Stimulated activated CD4-positive, alpha-beta T cell treated with anti-CD3 and anti-CD28 coated beads, TNF-alpha, amount 100 ng/mL, for 24 hours (primary cell): ENCODE data around the gene RTCB.

Experiments
- DNase-seq, 3 experiments: peaks; one replicate each; pipeline ENCODE4 v3.0.0-alpha.2; 2020; ENCODE audit warnings: low read depth in 3 of 3

RTCB gene

DNA sequence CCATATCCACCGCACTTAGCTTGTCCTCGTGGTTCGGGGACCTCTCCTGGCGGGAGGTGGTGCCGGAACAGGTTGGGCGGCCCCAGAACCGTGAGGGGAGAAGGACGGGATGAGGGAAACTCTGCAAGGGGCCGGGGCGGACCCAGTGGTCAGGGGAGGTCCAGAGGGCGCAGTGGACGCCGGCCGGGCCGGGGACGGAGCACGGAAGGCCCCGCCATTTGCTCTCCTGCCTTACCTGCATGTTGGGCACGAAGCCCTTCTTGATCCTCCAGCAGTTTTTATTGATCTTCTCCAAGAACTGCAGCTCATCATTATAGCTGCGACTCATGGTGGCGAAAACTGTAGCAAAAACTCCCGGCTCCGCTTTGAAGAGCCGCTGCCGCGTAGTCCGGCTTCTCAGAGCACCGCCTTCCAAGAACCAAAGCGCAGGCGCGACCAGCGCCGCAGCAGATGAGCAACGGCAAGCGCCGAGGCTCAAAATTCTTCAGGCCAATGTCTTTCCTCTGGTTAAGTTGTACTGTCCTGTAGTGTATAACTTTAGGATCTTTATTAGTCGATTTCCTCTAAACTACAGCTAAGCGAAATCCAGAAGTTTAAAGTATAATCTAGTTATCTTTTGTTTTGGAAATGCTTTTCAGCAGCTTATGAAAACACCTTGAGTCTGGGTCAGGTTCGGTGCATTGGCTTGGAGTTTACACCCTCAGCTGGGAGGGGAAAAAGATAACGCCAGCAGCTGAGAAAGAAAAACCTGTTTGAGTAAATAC, at the start of gene RTCB:
TSS of gene RTCB (minus strand) at position 419 of the 764 bp plus-strand sequence. CDS start at position 328, 91 bp downstream.
- peak; percentile 85 to 91 (median 89) for DNase-seq

GRCh38 chr22:32457031-32457430, 45.0 kb upstream of the RTCB start:
- DNase-seq: no peak

DNA sequence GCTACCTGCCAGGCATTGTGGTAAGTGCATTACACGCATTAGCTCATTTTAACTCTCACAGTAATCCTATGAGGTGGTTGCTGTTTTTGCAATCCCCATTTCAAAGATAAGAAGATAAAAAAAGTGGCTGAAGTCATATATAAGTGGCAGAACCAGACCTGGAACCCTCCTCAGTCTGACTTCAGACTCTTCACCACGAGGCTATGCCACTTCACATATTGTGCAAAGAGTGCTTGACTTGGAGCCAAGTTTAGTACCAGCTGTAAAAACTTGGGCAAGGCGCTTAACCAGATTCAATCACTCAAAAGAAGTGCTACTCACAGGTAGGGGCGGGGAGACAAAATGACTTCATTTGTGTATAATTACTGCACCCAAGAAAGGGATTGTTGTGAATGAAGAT, 36.9 kb upstream of the RTCB start:
- DNase-seq: no peak

DNA sequence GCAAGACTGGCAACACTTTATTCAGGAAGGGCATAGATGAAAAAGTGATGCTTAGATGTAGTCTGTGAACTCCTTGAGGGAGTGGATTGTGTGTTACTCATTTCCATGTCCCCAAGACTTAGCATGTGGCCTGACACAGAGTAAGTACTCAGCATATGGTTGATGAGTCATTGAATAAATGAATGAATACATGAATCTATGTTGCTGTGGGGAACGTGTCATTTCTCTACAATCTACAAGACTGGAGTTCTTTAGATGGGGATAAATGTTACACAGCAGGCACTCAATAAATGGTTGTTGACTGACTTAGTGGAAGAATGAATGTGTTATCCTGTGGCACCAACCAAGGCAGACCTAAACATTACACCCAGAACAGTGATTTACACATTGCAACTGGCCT, 34.3 kb upstream of the RTCB start:
- no peak for DNase-seq

DNA sequence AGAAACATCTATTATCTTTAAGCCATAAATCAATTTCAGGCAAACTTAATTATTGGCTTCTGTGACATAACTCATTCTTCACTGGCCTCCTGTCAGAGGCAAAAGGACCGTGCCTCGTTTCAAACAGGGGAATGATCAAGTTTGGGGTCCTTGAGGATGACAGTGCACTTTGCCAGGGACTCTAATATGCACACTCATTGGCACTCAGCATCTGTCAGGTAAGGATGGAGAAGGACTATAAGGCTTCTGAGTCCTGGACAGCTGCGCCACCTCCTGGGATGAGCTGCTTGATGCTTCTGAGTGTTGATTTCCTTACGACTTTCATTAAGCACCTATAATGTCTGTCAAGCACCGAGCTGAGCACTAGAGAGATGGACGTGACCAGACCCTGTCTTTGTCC, 32.0 kb upstream of the RTCB start:
- no peak for DNase-seq

GRCh38 chr22:32430352-32430751, 18.3 kb upstream of the RTCB start:
- DNase-seq: no peak

GRCh38 chr22:32426881-32427280, 14.8 kb upstream of the RTCB start:
- DNase-seq: no peak

GRCh38 chr22:32423664-32424063, 11.6 kb upstream of the RTCB start:
- no peak for DNase-seq

DNA sequence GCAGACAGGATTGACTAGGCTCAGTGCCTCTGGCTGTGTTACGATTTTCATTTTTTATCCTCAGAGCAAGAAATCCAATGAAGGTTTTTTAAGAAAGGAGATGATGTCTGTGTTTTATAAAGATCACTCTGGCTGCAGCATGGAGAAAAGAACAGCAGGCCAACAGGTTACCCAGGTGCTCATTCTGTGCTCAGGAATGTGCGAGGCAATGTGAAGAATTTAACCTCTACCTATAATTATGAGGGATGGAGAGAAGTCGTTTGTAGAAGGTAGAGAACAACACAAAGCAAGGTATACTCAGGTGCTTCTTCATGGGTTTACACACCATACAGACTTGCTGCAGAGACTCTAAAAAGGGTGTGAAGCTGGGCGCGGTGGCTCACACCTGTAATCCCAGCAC, 10.0 kb upstream of the RTCB start:
- DNase-seq: no peak

- no peak for DNase-seq
Measured at GRCh38 chr22:32421484-32421883, 9.4 kb upstream of the RTCB start.

DNA sequence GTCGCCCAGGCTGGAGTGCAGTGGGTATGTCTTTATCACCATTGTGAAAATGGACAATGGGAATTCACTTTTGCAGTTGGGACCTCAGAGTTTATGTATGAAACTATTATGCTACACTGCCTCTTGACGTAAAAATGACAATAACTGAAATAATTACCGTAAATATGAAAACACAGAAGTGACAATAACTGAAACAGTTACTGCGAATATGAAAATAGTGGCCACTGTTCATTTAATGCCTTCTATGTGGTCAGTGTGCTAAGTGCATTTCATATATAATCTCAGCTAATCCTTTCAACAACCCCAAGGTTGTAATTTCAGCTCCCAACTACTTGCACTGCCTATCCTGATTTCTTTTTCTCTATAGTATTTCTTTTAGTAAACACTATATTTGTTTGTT, 5.9 kb upstream of the RTCB start:
- no peak for DNase-seq

- no peak for DNase-seq
Measured at GRCh38 chr22:32416556-32417085, 4.6 kb upstream of the RTCB start.

DNA sequence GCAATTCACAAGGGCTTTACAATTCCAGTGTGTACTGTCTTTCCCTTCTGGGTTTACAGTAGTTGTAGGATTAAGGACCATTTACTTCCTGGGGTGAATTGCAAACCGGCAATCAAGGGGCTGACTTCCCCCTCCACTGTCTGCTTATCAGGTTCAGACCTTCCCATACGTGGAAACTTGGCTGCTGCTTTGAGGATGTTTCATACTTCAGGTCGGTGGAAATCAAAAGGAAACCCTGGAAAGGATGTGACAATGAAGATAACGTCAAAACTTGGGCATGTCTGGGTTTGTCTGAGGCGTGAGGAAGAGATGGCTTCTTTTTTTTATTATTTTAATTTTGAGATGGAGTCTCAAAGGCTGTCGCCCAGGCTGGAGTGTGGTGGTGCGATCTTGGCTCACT, 2.1 kb upstream of the RTCB start:
- DNase-seq: no peak

DNA sequence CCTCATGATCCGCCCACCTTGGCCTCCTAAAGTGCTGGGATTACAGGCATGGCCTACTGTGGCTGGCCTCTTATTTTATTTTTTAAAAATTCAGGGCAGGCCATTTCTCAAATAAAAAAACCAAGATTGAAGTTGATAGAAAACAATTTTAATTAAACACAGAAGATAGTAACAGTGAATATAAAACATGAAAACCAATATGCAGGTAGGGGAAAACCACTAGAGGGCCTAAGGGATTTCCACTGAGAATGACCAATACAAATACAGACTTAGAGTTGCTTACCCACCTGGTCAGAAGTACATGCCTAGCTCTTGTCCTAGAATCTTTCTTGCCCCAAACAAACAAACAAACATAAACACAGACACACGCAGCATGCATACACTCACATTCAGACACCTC, 1.7 kb upstream of the RTCB start:
- no peak for DNase-seq

GRCh38 chr22:32411402-32411801, 645 bp downstream of the RTCB start:
- peak in 2 of 3 experiments; percentile 6 to 9 for DNase-seq

- DNase-seq: no peak
Measured at GRCh38 chr22:32410459-32410858, 1.6 kb downstream of the RTCB start.

DNA sequence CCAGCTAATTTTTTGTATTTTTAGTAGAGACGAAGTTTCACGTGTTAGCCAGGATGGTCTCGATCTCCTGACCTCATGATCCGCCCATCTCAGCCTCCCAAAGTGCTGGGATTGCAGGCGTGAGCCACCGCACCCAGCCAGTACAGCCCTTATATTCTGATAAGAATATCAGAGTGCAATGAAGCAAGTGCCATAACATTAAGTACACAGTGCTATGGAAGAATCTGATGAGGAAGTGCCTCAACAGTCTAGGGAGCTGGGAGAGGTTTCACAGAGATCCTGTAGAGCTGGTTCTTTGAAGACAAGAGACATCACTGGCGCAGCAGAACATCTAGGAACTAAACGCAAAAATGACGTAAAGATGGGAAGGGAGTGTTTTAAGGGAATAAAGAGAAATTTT, 2.1 kb downstream of the RTCB start:
- DNase-seq: no peak

DNA sequence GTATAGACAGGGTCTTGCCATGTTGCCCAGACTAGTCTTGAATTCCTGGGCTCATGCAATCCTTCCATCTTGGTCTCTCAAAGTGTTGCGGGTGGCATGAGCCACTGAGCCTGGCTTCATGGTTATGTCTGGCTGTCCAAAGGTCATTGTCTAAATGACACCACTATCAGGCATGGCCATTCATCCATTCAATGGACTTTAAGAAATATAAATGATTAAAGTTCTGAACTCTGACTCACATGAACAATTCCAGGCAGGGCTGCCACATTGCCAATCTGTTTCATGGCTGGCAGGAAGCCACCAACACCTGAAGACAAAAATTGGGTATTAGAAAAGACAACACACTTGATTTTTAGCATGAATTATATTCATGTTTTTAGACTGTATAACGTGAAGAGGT, 4.1 kb downstream of the RTCB start:
- DNase-seq: no peak

DNA sequence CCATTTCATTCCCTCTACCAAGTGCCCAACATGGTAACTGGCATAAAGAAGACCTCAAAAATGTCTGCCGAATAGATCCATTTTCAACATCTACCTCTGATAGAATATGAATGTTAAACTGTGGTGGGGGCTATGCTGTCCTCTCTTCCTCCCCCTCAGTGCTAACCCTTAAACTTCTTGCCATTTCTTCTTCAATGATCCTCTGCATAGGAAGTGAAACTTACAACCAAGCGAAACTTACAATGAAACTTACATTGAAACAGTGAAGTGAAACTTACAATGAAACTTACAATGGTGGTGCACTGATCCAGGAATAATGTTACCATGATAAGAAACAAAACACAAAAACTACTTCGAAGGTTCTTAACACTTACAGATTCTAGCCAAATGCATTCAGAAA, 4.7 kb downstream of the RTCB start:
- no peak for DNase-seq

DNA sequence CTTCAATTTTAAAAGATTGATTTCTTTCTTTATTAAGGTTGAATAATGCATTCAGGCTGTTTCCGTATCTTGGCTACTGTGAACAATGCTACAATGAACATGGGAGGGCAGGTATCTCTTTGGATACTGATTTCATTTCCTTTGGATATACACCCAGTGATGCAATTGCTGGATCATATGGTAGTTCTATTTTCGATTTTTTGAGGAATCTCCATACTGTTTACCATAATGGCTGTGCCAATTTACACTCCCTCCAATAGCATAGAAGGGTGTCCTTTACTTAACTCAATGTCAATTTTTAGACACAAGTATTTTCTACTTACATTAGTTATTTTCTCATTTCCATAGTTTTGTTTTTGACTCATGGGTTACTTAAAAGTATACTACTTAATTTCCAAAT, 8.0 kb downstream of the RTCB start:
- DNase-seq: no peak

GRCh38 chr22:32401486-32401885, 10.6 kb downstream of the RTCB start:
- DNase-seq: no peak

DNA sequence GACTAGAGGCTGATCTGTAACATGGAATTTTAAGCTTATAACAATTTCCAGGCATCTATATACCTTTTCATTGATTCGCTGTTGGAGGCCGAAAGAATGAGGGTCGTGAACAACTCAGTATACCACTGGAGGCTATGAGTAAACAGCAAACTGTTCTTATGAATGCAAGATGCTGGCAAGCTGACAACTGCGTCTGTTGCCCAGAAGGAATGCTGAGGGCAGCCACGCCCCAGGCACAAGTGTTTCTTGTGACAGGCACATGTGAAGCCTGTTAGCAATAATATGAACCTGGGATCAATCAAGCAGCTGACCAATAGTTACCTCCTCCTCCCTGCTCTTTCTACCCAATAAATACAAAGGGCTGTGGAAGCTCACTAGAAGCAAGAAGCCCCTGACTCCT, 15.3 kb downstream of the RTCB start:
- DNase-seq: no peak

DNA sequence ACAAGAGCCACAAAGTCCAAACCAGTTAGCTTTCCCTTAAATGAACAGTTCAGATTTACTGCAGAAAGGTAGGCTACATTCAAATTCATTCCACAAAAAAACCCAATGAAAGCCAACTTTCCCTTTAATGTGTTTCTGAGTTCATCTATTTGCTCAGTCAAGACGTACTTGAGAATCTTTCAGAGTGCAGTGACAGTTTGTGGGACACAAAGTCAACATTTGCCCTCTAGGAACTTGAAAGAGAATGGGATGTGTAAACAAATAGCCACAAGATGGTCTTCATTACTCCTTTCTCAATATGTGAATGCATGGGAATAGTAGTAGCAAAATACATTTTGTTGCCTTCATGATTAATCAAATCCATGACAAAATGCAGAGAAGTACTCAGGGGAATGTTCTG, 15.8 kb downstream of the RTCB start:
- no peak for DNase-seq

DNA sequence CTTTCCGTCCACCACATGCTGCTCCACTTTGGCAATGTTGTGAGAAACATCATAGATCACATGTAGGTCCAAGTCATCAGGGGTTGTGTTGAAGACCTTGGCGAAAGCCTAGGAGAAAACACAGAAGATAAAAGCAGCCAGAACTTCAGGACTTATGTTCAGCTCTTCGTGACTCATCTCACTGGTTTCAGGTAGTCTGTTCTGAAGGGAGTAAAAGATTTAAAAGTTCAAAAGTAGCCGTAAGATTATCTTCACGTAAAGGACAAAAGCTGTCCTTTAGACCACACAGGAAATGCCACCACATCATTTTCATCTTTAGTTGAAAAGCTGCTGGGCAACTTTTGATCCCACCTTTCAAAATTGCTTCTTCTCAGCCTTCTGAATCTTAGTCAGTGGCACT, 16.9 kb downstream of the RTCB start:
- no peak for DNase-seq
